ENCODE data around the gene GTF3C6.
"Not testable (repeated sequence)": the region's sequence is repeated elsewhere in the genome, so short reads cannot be mapped to it uniquely, and the experiment has no call there.

Gene GTF3C6

DNA sequence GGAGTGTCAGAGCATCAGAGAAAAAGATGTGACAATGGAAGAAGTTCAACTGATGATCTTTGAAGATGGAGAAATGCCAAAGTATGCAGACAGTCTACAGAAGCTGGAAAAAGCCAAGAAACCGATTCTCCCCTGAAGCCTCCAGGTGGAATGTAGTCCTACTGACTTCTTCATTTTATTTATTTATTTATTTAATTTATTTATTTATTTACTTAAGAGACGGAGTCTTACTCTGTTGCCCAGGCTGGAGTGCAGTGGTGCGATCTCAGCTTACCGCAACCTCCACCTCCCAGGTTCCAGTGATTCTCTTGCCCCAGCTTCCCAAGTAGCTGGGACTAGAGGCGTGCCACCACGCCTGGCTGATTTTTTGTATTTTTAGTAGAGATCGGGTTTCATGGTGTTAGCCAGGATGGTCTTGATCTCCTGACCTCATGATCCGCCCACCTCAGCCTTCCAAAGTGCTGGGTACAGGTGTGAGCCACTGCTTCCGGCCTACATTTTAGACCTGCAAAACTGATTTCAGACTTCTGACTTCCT lies 21.1 kb downstream of the GTF3C6 start:
- DNase-seq (ENCODE audit: low read depth), result no peak

DNA sequence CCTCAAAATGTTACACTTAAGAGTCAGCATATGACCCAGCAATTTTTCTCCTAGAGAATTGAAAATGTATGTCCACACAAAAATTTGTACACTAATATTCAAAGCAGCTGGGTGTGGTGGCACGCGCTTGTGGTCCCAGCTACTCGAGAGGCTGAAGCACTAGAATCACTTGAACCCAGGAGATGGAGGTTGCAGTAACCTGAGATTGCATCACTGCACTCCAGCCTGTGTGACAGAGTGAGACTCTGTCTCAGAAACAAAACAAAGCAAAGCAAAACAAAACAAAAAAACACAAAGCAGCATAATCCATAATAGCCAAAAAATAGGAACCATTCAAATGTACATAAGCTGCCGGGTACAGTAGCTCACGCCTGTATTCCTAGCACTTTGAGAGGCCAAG lies 21.7 kb downstream of the GTF3C6 start:
- no peak for DNase-seq (ENCODE audit: low read depth)

DNA sequence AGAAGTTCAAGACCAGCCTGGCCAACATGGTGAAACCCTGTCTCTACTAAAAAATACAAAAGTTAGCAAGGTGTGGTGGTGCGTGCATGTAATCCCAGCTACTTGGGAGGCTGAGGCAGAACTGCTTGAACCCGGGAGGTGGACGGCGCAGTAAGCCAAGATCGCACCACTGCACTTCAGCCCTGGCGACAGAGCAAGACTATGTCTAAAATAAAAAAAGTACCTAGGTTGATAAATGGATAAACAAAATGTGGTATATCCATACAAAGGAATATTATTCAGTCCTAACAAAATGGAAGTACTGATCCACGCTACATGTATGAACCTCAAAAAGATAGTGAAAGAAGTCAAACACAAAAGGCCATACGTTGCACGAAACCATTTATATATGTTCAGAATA lies 22.1 kb downstream of the GTF3C6 start:
- DNase-seq (ENCODE audit: low read depth), result no peak

DNA sequence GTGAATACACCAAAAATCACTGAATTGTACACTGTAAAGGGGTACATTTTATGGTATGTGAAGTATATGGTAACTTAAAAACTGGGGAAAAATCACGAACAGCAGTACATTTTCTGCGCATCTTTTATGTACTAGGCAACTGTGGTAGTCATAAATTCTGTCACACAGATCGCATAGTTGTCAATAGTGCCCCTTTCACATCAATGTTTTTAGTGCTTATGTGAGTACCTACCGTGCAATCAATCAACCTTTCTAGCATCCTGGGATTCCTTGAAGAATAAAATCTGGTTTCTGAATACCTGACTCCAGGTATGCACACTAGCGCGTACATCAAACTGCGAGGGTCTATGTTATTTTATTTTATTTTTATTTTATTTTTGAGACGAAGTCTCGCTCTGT lies 22.7 kb downstream of the GTF3C6 start:
- no peak for DNase-seq (ENCODE audit: low read depth)

DNA sequence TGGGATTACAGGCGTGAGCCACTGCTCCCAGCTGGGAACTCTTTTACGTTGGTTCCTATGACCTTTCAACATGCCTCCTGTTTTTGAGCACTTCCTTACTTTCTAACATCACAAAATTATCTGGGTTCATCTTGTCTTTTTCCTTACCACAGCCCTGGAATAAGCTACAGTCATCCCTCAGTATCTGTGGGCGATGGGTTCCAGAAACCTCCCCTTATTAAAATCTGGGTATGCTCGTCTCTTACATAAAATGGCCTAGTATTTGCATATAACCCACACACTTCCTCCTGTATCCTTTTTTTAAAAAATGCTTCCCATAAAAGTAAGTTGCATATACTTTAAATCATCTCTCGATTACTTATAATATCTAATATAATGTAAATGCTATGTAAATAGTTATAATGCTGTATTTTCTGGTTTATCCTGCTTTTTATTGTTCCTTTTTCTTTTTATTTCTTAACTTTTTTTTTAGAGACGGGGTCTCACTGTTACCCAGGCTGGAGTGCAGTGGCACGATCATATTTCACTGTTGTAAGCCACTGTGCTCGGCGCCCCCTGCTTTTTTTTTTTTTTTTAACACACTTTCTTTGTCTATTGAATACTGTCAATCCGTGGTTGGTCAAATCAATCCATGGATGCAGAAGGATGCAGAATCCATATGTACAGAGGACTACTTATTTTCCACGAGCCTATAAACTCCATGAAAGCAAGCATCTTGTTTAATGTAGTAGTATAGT lies 32.5 kb downstream of the GTF3C6 start:
- DNase-seq (ENCODE audit: low read depth), result no peak

DNA sequence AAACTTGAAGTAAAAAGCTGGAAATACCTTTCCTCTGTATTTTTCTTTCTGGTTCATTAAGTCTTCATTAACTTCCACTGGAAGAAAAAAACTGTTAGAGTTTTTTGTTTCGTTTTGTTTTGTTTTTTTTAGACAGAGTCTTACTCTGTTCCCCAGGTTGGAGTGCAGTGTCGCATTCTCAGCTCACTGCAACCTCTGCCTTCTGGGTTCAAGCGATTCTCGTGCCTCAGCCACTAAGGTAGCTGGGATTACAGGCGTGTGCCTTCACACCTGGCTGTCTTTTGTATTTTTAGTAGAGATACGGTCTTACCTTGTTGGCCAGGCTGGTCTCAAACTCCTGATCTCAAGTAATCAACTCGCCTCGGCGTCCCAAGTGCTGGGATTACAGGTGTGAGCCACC lies 38.2 kb downstream of the GTF3C6 start:
- DNase-seq (ENCODE audit: low read depth), result no peak

DNA sequence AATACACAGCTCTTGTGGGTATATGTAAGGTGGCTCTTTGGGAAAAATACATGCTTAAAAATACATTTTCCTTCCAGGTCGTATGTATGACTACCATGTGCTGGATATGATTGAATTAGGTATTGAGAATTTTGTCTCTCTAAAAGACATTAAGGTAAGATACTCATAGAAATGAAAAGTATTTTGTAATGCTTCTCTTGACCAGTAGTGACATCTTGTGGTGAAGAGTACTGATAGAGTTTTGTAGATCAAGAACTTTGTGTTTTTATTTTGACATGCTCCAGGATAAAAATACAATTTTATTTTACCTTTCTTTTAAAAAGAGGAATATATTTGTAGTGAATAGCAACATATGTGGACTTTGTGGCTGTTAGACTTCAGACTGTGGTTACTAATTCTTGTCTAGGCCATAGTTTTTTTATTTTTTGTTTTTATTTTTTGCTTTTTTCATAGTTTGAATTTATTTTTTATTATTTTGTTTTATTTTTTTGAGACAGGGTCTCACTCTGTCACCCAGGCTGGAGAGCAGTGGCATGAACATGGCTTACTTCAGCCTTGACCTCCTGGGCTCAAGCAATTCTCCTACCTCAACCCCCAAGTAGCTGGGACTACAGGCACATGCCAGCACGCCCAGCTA lies 41.2 kb downstream of the GTF3C6 start:
- DNase-seq (ENCODE audit: low read depth), result no peak

DNA sequence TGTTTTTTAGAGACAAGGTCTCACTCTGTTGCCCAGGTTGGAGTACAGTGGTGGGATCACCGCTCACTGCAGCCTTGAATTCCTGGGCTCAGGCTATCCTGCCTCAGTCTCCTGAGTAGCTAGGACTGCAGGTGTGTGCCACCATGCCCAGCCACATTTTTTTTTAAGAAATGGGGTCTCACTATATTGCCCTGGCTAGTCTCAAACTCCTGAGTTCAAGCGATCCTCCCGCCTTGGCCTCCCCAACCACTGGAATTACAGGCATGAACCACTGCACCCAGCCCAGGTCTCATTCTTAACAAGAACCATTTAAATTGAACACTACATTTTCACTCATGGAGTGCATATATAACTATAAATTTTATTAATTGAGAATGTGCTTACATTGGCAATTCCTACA lies 43.8 kb downstream of the GTF3C6 start:
- no peak for DNase-seq (ENCODE audit: low read depth)

DNA sequence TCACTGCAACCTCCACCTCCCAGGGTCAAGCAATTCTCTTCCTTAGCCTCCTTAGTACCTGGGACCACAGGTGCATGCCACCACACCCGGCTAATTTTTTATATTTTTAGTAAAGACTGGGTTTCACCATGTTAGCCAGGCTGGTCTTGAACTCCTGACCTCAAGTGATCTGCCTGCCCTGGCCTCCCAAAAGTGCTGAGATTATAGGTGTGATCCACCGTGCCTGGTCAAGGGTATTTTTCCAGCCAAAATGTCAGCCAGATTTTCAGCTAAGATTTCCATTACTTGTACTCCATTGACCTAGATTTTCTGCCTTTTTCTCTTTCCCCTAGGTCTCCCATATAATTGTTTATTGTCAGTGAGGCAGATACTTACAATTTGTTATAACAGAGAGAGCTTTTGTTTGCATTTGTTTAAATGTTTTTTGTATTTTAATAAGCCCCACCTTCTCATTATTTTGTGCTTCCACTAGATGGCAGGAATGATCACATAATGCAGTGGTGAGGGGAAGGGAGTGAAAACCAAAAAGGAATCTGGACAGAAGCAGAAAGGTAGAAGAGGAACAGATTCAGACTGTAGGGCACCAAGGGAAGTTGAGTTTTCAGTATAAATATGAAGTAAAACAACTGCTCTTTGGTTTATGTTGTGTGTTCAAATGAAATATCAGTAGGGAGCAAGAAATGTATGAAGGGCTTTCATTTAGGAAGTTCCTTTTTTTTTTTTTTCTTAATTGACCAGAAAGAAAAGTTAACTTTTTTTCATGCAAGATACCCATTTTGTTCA lies 53.0 kb downstream of the GTF3C6 start:
- DNase-seq (ENCODE audit: low read depth), result no peak

DNA sequence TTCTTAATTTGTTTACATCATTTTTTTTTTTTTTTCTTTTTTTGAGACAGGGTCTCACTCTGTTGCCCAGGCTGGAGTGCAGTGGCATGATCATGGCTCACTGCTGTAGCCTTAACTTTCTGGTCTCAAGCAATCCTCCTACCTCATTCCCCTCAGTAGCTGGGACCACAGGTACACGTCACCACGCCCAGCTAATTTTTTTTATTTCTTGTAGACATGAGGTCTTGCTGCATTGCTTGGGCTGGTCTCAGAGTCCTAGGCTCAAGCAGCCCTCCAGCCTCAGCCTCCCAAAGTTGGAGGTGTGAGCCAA lies 53.6 kb downstream of the GTF3C6 start:
- DNase-seq (ENCODE audit: low read depth), result no peak

DNA sequence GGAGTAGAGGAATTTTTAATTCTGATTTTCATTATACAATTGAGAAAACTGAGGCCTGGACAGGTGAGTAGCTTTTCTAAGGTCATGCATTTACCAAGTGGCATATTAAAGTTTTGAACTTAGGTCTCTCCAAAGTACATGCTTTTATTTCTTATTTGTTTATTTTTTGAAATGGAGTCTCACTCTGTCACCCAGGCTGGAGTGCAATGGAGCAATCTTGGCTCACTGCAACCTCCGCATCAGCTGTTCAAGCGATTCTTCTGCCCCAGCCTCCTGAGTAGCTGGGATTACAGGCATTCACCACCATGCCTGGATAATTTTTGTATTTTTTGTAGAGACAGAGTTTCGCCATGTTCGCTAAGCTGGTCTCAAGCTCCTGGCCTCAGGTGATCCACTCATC lies 54.0 kb downstream of the GTF3C6 start:
- not testable (repeated sequence) for DNase-seq (ENCODE audit: low read depth)

DNA sequence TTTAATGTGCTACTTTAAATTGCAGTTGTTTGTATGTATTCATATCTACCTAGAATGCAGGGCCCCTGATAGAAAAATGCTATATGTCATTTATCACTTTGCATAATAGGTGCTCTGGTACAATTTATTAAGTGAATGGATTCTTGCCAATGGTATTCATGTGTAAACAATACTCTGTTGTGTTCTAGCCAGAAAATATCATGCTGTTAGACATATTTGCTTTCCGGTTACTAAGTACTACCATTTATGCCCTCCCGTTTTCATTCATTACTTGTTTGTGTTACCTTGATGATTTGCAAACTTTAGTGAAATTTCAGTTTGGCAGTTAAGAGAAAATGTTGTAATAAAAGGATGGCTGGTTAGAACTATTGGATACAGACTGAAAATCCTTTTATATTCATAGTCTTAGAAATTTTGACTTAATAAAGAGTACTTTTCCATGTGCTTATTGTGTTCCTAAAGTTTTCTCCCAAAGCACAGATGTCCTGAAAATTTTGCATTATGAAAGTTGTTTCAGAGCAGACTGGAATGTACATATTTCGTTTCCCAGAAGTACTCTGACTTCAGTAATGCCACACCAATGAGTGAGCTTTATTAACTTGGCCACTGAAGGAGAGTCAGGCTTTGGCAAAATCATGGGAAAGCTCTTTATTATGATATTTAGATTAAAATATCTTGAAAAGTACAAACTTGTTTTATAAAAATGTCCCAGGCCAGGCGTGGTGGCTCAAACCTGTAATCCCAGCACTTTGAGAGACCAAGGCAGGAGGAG lies 54.8 kb downstream of the GTF3C6 start:
- DNase-seq (ENCODE audit: low read depth), result no peak

DNA sequence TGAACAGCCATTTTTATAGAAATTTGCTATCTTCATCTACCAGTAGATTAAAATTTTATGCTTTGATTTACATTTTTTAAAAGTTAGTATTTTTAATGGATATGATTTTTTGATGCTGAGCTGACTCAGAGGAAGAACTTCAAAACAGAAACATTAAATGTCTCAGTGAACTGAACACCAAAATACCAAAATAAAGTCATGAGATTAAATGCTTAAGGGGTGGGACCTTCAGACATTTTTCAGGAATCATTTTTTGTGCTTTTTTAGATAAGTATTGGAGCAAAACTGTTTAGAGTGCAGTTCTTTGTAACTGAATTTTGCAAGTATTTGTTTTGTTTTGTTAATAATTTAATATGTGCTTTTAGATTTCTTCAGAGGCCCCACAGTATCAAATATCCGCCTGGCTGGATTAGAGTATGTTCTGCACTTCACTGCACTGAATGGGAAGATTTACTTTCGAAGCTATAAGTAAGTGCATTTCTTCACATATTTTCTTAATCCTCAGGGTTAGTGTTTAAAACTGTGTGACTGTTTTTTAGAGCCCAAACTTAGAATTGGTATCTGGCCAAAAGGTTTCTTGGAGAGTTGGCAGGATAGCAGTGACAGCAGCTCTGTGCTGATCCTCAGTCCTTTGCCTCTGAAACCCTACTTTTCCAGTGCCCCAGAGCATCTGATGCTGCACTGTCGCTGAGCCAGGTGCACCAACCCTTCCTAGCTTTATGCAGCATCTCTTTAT lies 57.1 kb downstream of the GTF3C6 start:
- no peak for DNase-seq (ENCODE audit: low read depth)

DNA sequence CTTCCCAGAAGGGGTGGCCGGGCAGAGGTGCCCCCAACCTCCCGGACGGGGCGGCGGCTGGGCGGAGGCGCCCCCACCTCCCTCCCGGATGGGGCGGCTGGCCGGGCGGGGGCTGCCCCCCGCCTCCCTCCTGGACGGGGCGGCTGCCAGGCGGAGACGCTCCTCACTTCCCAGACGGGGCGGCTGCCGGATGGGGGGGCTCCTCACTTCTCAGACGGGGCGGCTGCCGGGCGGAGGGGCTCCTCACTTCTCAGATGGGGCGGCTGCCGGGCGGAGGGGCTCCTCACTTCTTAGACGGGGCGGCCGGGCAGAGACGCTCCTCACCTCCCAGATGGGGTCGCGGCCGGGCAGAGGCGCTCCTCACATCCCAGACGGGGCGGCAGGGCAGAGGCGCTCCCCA lies 58.7 kb downstream of the GTF3C6 start:
- DNase-seq (ENCODE audit: low read depth), result not testable (repeated sequence)
